HEK293 (cell line): Measurements from ENCODE around the gene MYO15B.

ENCODE experiments used
- CTCF ChIA-PET: fragments of 350-600 bp; formaldehyde crosslinking; extraction: SDS; loops from one replicate; lab custom pipeline; 2021; ENCODE audit warnings: antibody characterized with exemption; lab: Yijun Ruan, JAX
- POLR2A ChIA-PET: fragments of 300-600 bp; formaldehyde crosslinking; extraction: SDS; loops from one replicate; lab custom pipeline; 2020; ENCODE audit warnings: antibody characterized with exemption, inconsistent platforms; lab: Yijun Ruan, JAX
- H3K27ac ChIP-seq: fragments of 200-500 bp; sonication (Bioruptor generic); 2 replicates; pipeline ENCODE4 v1.5.1; 2014; ENCODE audit warnings: low read depth, low read length, control low read depth, inconsistent platforms; ENCODE audit errors: extremely low read depth
- H3K36me3 ChIP-seq, 2 experiments: fragments of 200-500 bp in 1 of 2; sonication (Bioruptor generic) in 1 of 2; 1 replicate in 1 of 2; 2 replicates in 1 of 2; pipeline ENCODE4 v1.5.1; 2014 to 2017; ENCODE audit warnings: inconsistent platforms in 2 of 2, low read length in 2 of 2; ENCODE audit not compliant: control insufficient read depth in 2 of 2, insufficient read depth in 1 of 2
- H3K4me1 ChIP-seq: fragments of 200-500 bp; sonication (Bioruptor generic); 2 replicates; pipeline ENCODE4 v1.5.1; 2014; ENCODE audit warnings: mild to moderate bottlenecking, low read length, inconsistent platforms; ENCODE audit not compliant: control insufficient read depth, insufficient read depth
- H3K4me3 ChIP-seq: 2 replicates; pipeline ENCODE4 v1.5.1; 2011; ENCODE audit warnings: low read depth, mild to moderate bottlenecking, control low read depth, low read length, moderate library complexity
- H3K9me3 ChIP-seq: fragments of 200-500 bp; sonication (Bioruptor generic); 2 replicates; pipeline ENCODE4 v1.5.1; 2014; ENCODE audit warnings: low read depth, low read length, inconsistent platforms; ENCODE audit not compliant: control insufficient read depth, insufficient read depth
- GLI4 ChIP-seq: fragments of 450-650 bp; formaldehyde crosslinking; IDR thresholded peaks from 2 replicates; pipeline ENCODE4 v1.5.1; 2016; ENCODE audit warnings: missing biosample characterization, missing genetic modification characterization
- HOXA7 ChIP-seq: sonication (generic); formaldehyde crosslinking; IDR thresholded peaks from 2 replicates; pipeline ENCODE4 v1.8.1; 2022; ENCODE audit warnings: missing genetic modification reagents, borderline replicate concordance
- KLF8 ChIP-seq: fragments of 450-650 bp; formaldehyde crosslinking; IDR thresholded peaks from 2 replicates; pipeline ENCODE4 v1.5.1; 2016; ENCODE audit warnings: missing biosample characterization, missing genetic modification characterization
- OSR2 ChIP-seq: fragments of 450-650 bp; formaldehyde crosslinking; IDR thresholded peaks from 2 replicates; pipeline ENCODE4 v1.5.1; 2016; ENCODE audit warnings: missing biosample characterization, missing genetic modification characterization
- OVOL3 ChIP-seq: fragments of 450-650 bp; formaldehyde crosslinking; IDR thresholded peaks from 2 replicates; pipeline ENCODE4 v1.5.1; 2016; ENCODE audit warnings: missing biosample characterization, missing genetic modification characterization
- ZFP69B ChIP-seq: fragments of 450-650 bp; formaldehyde crosslinking; IDR thresholded peaks from 2 replicates; pipeline ENCODE4 v1.5.1; 2016; ENCODE audit warnings: missing biosample characterization, missing genetic modification characterization
- ZNF132 ChIP-seq: fragments of 450-650 bp; formaldehyde crosslinking; IDR thresholded peaks from 2 replicates; pipeline ENCODE4 v1.5.1; 2017; ENCODE audit warnings: missing biosample characterization, missing genetic modification characterization, borderline replicate concordance
- ZNF302 ChIP-seq: fragments of 450-650 bp; formaldehyde crosslinking; IDR thresholded peaks from 2 replicates; pipeline ENCODE4 v1.5.1; 2016; ENCODE audit warnings: missing biosample characterization, missing genetic modification characterization, low read depth
- ZNF311 ChIP-seq: fragments of 450-650 bp; formaldehyde crosslinking; IDR thresholded peaks from 2 replicates; pipeline ENCODE4 v1.5.1; 2017; ENCODE audit warnings: missing biosample characterization, missing genetic modification characterization, borderline replicate concordance
- ZNF350 ChIP-seq: fragments of 450-650 bp; formaldehyde crosslinking; IDR thresholded peaks from 2 replicates; pipeline ENCODE4 v1.5.0; 2017; ENCODE audit warnings: missing biosample characterization, mild to moderate bottlenecking, missing genetic modification characterization
- ZNF558 ChIP-seq: fragments of 450-650 bp; formaldehyde crosslinking; IDR thresholded peaks from 2 replicates; pipeline ENCODE4 v1.5.1; 2016; ENCODE audit warnings: missing biosample characterization, missing genetic modification characterization
- ZNF585B ChIP-seq: fragments of 450-650 bp; formaldehyde crosslinking; IDR thresholded peaks from 2 replicates; pipeline ENCODE4 v1.5.1; 2016; ENCODE audit warnings: missing biosample characterization, missing genetic modification characterization
- ZNF600 ChIP-seq: fragments of 450-650 bp; formaldehyde crosslinking; IDR thresholded peaks from 2 replicates; pipeline ENCODE4 v1.5.1; 2016; ENCODE audit warnings: missing biosample characterization, missing genetic modification characterization
- TF ChIP-seq, protein P1 (sequence below): fragments of 450-650 bp; formaldehyde crosslinking; conservative IDR thresholded peaks from 2 replicates; pipeline ENCODE4 v1.5.1; 2016; ENCODE audit warnings: low read depth, missing biosample characterization, missing genetic modification characterization
- TF ChIP-seq, protein P2 (sequence below): fragments of 450-650 bp; formaldehyde crosslinking; IDR thresholded peaks from 2 replicates; pipeline ENCODE4 v1.5.1; 2017; ENCODE audit warnings: missing biosample characterization, missing genetic modification characterization
- TF ChIP-seq, protein P3 (sequence below): fragments of 450-650 bp; formaldehyde crosslinking; IDR thresholded peaks from 2 replicates; pipeline ENCODE4 v1.5.1; 2016; ENCODE audit warnings: missing biosample characterization, missing genetic modification characterization, low read depth
- TF ChIP-seq, protein P4 (sequence below): fragments of 450-650 bp; formaldehyde crosslinking; IDR thresholded peaks from 2 replicates; pipeline ENCODE4 v1.5.1; 2017; ENCODE audit warnings: missing biosample characterization, missing genetic modification characterization

The MYO15B gene

DNA sequence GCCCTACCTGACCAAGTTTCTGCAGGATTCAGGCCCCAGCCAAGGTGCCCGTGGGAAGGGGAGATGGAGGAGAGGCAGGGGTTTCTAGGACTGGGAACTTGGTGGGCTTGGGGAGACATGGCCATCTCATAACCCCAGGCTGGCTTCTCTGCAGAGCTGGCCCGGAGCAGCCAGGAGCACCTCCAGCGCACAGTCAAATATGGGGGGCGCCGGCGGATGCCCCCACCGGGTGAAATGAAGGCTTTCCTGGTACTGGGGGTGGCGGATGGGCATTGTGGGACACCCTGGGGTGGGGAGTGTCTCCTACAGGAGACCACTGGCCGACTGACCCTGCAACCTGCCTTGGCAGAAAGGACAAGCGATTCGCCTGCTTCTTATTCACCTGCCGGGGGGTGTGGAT lies 36.4 kb downstream of the MYO15B start (continued):
- TF ChIP-seq ZNF585B (tag by site-specific recombination) (no peak), OVOL3 (no peak), ZNF600 (tag by site-specific recombination) (no peak), ZNF311 (no peak), KLF8 (tag by site-specific recombination) (no peak)
- TF ChIP-seq, protein P1, sequence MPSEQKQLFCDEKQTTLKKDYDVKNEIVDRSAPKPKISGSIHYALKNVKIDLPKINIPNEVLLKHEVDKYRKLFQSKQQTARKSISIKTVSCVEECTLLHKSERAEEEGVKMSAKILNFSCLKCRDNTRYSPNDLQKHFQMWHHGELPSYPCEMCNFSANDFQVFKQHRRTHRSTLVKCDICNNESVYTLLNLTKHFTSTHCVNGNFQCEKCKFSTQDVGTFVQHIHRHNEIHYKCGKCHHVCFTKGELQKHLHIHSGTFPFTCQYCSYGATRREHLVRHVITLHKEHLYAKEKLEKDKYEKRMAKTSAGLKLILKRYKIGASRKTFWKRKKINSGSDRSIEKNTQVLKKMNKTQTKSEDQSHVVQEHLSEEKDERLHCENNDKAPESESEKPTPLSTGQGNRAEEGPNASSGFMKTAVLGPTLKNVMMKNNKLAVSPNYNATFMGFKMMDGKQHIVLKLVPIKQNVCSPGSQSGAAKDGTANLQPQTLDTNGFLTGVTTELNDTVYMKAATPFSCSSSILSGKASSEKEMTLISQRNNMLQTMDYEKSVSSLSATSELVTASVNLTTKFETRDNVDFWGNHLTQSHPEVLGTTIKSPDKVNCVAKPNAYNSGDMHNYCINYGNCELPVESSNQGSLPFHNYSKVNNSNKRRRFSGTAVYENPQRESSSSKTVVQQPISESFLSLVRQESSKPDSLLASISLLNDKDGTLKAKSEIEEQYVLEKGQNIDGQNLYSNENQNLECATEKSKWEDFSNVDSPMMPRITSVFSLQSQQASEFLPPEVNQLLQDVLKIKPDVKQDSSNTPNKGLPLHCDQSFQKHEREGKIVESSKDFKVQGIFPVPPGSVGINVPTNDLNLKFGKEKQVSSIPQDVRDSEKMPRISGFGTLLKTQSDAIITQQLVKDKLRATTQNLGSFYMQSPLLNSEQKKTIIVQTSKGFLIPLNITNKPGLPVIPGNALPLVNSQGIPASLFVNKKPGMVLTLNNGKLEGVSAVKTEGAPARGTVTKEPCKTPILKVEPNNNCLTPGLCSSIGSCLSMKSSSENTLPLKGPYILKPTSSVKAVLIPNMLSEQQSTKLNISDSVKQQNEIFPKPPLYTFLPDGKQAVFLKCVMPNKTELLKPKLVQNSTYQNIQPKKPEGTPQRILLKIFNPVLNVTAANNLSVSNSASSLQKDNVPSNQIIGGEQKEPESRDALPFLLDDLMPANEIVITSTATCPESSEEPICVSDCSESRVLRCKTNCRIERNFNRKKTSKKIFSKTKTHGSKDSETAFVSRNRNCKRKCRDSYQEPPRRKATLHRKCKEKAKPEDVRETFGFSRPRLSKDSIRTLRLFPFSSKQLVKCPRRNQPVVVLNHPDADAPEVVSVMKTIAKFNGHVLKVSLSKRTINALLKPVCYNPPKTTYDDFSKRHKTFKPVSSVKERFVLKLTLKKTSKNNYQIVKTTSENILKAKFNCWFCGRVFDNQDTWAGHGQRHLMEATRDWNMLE (tag by site-specific recombination), result no peak
- TF ChIP-seq, protein P2, sequence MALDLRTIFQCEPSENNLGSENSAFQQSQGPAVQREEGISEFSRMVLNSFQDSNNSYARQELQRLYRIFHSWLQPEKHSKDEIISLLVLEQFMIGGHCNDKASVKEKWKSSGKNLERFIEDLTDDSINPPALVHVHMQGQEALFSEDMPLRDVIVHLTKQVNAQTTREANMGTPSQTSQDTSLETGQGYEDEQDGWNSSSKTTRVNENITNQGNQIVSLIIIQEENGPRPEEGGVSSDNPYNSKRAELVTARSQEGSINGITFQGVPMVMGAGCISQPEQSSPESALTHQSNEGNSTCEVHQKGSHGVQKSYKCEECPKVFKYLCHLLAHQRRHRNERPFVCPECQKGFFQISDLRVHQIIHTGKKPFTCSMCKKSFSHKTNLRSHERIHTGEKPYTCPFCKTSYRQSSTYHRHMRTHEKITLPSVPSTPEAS, result no peak
- TF ChIP-seq, protein P3, sequence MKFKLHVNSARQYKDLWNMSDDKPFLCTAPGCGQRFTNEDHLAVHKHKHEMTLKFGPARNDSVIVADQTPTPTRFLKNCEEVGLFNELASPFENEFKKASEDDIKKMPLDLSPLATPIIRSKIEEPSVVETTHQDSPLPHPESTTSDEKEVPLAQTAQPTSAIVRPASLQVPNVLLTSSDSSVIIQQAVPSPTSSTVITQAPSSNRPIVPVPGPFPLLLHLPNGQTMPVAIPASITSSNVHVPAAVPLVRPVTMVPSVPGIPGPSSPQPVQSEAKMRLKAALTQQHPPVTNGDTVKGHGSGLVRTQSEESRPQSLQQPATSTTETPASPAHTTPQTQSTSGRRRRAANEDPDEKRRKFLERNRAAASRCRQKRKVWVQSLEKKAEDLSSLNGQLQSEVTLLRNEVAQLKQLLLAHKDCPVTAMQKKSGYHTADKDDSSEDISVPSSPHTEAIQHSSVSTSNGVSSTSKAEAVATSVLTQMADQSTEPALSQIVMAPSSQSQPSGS, result no peak

DNA sequence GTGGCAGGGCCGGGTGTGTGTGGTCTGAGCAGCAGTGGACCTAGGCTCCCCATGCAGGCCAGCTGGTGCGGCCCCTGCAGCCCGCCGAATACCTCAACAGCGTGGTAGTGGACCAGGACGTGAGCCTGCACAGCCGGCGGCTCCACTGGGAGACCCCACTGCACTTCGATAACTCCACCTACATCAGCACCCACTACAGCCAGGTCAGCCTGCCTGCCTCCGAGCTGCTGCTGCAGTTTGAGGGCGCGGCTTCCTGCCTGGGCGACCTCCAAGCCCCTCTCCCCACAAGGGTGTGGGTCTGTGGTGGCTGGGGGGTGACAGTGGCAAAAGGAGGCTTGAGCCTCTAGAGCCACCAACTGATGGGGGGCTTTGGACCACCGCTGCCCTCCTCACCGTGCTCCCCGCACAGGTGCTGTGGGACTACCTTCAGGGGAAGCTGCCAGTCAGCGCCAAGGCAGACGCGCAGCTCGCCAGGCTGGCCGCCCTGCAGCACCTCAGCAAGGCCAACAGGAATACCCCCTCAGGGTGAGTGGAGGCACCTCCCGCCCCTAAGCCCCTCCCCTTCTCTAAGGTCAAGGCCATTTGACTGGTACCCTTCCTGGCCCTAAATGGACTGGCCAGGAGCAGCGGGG lies 37.2 kb downstream of the MYO15B start:
- CTCF ChIA-PET, result interaction anchor here (0.6 to 5.0 kb wide), 15 partner anchors 8 to 126 kb away, joined by 3 to 50 read pairs (median 5); partner anchors contain the start of gene SMIM5
- H3K27ac ChIP-seq, result no peak overlapping the region
- no peaks in the 10 kb centered on the region for H3K9me3 ChIP-seq
- POLR2A ChIA-PET, result no interaction called here
- no peak overlapping the region for H3K4me3 ChIP-seq
- H3K4me1 ChIP-seq, result no peaks in the 10 kb centered on the region
- TF ChIP-seq ZNF350, result no peak
- no peak for TF ChIP-seq ZFP69B
- TF ChIP-seq ZNF558 (tag by site-specific recombination), result no peak
- no peak for TF ChIP-seq ZNF302 (tag by site-specific recombination)
- TF ChIP-seq, protein P4, sequence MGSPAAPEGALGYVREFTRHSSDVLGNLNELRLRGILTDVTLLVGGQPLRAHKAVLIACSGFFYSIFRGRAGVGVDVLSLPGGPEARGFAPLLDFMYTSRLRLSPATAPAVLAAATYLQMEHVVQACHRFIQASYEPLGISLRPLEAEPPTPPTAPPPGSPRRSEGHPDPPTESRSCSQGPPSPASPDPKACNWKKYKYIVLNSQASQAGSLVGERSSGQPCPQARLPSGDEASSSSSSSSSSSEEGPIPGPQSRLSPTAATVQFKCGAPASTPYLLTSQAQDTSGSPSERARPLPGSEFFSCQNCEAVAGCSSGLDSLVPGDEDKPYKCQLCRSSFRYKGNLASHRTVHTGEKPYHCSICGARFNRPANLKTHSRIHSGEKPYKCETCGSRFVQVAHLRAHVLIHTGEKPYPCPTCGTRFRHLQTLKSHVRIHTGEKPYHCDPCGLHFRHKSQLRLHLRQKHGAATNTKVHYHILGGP (tag by site-specific recombination), result no peak
- no peak for TF ChIP-seq HOXA7 (CRISPR knock-in tag)
- TF ChIP-seq OSR2, result no peak
- TF ChIP-seq GLI4, result no peak
- no peak for TF ChIP-seq ZNF132 (tag by site-specific recombination)
- peaks cover 0 to 33% of the 10 kb centered on the region in 2 experiments; a peak in 1 of 3 replicates for H3K36me3 ChIP-seq
